ENCODE data around the gene ANKMY1. TPM values are rescaled to one million over a fixed set of nuclear protein-coding genes. Genes with fewer than 3 reads are reported as not detected.

Gene ANKMY1
- total and polyA plus RNA-seq, 2 of the 13 experiments (the other 11 are each of a cell fraction or from before 2014, with no cell fraction given): 11.7 to 18.8 TPM

DNA sequence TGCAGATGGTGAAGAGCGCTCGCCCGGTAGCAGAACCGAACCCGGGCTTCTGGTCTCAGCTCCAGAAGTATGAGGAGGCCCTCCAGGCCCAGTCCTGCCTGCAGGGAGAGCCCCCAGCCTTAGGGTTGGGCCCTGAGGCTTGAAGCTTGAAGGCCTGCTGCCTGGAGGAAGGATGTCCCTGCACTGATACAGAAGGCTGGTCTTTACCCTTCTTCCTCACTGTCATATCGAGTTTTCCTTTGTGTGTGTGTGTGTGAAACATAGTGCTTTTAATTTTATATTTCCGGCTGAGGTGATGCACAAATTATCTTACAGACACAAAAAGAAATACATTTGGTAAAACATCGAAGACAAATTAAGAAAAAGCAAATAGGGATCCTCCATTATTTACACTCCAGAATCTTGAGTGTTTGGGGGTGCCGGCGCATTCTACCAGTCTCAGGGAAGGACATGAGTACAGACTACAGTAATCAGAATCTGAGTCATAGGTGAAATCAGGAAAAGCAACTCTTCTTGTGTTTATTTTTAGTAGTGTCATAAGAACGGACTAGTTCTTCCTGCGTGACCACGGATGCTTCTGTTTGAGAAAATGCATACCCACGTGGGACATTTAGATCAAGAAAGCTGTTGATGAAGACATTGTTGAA lies 3.7 kb upstream of the ANKMY1 start (continued):
- TF ChIP-seq, protein P1, sequence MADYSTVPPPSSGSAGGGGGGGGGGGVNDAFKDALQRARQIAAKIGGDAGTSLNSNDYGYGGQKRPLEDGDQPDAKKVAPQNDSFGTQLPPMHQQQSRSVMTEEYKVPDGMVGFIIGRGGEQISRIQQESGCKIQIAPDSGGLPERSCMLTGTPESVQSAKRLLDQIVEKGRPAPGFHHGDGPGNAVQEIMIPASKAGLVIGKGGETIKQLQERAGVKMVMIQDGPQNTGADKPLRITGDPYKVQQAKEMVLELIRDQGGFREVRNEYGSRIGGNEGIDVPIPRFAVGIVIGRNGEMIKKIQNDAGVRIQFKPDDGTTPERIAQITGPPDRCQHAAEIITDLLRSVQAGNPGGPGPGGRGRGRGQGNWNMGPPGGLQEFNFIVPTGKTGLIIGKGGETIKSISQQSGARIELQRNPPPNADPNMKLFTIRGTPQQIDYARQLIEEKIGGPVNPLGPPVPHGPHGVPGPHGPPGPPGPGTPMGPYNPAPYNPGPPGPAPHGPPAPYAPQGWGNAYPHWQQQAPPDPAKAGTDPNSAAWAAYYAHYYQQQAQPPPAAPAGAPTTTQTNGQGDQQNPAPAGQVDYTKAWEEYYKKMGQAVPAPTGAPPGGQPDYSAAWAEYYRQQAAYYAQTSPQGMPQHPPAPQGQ (CRISPR knock-in tag; IDR thresholded peaks at IDR 0.05; ENCODE audit: borderline replicate concordance): no peak
- TF ChIP-seq, protein P2, sequence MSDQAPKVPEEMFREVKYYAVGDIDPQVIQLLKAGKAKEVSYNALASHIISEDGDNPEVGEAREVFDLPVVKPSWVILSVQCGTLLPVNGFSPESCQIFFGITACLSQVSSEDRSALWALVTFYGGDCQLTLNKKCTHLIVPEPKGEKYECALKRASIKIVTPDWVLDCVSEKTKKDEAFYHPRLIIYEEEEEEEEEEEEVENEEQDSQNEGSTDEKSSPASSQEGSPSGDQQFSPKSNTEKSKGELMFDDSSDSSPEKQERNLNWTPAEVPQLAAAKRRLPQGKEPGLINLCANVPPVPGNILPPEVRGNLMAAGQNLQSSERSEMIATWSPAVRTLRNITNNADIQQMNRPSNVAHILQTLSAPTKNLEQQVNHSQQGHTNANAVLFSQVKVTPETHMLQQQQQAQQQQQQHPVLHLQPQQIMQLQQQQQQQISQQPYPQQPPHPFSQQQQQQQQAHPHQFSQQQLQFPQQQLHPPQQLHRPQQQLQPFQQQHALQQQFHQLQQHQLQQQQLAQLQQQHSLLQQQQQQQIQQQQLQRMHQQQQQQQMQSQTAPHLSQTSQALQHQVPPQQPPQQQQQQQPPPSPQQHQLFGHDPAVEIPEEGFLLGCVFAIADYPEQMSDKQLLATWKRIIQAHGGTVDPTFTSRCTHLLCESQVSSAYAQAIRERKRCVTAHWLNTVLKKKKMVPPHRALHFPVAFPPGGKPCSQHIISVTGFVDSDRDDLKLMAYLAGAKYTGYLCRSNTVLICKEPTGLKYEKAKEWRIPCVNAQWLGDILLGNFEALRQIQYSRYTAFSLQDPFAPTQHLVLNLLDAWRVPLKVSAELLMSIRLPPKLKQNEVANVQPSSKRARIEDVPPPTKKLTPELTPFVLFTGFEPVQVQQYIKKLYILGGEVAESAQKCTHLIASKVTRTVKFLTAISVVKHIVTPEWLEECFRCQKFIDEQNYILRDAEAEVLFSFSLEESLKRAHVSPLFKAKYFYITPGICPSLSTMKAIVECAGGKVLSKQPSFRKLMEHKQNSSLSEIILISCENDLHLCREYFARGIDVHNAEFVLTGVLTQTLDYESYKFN (CRISPR knock-in tag; conservative IDR thresholded peaks at IDR 0.05): 0 out of 2 replicates have a peak, but pooled peaks have one; percentile 26
- TF ChIP-seq, protein P3, sequence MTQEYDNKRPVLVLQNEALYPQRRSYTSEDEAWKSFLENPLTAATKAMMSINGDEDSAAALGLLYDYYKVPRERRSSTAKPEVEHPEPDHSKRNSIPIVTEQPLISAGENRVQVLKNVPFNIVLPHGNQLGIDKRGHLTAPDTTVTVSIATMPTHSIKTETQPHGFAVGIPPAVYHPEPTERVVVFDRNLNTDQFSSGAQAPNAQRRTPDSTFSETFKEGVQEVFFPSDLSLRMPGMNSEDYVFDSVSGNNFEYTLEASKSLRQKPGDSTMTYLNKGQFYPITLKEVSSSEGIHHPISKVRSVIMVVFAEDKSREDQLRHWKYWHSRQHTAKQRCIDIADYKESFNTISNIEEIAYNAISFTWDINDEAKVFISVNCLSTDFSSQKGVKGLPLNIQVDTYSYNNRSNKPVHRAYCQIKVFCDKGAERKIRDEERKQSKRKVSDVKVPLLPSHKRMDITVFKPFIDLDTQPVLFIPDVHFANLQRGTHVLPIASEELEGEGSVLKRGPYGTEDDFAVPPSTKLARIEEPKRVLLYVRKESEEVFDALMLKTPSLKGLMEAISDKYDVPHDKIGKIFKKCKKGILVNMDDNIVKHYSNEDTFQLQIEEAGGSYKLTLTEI (CRISPR knock-in tag; conservative IDR thresholded peaks at IDR 0.05): no peak
- TF ChIP-seq ZNF672 (CRISPR knock-in tag; IDR thresholded peaks at IDR 0.05) (no peak), PRMT3 (CRISPR knock-in tag; IDR thresholded peaks at IDR 0.05; ENCODE audit: borderline replicate concordance, low read depth) (no peak), ZIK1 (CRISPR knock-in tag; IDR thresholded peaks at IDR 0.05; ENCODE audit: borderline replicate concordance, low read depth) (no peak), TOPORS (CRISPR knock-in tag; IDR thresholded peaks at IDR 0.05) (no peak), MXD4 (CRISPR knock-in tag; IDR thresholded peaks at IDR 0.05) (no peak), ZNF75D (CRISPR knock-in tag; IDR thresholded peaks at IDR 0.05; ENCODE audit: borderline replicate concordance) (no peak)
- TF ChIP-seq, protein P4, sequence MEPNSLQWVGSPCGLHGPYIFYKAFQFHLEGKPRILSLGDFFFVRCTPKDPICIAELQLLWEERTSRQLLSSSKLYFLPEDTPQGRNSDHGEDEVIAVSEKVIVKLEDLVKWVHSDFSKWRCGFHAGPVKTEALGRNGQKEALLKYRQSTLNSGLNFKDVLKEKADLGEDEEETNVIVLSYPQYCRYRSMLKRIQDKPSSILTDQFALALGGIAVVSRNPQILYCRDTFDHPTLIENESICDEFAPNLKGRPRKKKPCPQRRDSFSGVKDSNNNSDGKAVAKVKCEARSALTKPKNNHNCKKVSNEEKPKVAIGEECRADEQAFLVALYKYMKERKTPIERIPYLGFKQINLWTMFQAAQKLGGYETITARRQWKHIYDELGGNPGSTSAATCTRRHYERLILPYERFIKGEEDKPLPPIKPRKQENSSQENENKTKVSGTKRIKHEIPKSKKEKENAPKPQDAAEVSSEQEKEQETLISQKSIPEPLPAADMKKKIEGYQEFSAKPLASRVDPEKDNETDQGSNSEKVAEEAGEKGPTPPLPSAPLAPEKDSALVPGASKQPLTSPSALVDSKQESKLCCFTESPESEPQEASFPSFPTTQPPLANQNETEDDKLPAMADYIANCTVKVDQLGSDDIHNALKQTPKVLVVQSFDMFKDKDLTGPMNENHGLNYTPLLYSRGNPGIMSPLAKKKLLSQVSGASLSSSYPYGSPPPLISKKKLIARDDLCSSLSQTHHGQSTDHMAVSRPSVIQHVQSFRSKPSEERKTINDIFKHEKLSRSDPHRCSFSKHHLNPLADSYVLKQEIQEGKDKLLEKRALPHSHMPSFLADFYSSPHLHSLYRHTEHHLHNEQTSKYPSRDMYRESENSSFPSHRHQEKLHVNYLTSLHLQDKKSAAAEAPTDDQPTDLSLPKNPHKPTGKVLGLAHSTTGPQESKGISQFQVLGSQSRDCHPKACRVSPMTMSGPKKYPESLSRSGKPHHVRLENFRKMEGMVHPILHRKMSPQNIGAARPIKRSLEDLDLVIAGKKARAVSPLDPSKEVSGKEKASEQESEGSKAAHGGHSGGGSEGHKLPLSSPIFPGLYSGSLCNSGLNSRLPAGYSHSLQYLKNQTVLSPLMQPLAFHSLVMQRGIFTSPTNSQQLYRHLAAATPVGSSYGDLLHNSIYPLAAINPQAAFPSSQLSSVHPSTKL (CRISPR knock-in tag; IDR thresholded peaks at IDR 0.05): no peak
- TF ChIP-seq, protein P5, sequence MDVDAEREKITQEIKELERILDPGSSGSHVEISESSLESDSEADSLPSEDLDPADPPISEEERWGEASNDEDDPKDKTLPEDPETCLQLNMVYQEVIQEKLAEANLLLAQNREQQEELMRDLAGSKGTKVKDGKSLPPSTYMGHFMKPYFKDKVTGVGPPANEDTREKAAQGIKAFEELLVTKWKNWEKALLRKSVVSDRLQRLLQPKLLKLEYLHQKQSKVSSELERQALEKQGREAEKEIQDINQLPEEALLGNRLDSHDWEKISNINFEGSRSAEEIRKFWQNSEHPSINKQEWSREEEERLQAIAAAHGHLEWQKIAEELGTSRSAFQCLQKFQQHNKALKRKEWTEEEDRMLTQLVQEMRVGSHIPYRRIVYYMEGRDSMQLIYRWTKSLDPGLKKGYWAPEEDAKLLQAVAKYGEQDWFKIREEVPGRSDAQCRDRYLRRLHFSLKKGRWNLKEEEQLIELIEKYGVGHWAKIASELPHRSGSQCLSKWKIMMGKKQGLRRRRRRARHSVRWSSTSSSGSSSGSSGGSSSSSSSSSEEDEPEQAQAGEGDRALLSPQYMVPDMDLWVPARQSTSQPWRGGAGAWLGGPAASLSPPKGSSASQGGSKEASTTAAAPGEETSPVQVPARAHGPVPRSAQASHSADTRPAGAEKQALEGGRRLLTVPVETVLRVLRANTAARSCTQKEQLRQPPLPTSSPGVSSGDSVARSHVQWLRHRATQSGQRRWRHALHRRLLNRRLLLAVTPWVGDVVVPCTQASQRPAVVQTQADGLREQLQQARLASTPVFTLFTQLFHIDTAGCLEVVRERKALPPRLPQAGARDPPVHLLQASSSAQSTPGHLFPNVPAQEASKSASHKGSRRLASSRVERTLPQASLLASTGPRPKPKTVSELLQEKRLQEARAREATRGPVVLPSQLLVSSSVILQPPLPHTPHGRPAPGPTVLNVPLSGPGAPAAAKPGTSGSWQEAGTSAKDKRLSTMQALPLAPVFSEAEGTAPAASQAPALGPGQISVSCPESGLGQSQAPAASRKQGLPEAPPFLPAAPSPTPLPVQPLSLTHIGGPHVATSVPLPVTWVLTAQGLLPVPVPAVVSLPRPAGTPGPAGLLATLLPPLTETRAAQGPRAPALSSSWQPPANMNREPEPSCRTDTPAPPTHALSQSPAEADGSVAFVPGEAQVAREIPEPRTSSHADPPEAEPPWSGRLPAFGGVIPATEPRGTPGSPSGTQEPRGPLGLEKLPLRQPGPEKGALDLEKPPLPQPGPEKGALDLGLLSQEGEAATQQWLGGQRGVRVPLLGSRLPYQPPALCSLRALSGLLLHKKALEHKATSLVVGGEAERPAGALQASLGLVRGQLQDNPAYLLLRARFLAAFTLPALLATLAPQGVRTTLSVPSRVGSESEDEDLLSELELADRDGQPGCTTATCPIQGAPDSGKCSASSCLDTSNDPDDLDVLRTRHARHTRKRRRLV (CRISPR knock-in tag; IDR thresholded peaks at IDR 0.05): no peak

Measured in HepG2 (cell line).